ENCODE measurements around the gene DCLK1. TPM values are rescaled to one million over a fixed set of nuclear protein-coding genes. Genes with fewer than 3 reads are reported as not detected.
"Not testable (repeated sequence)": the region's sequence is repeated elsewhere in the genome, so short reads cannot be mapped to it uniquely, and the experiment has no call there.

The DCLK1 gene
- total RNA-seq, 1 donor from 2014 or later = 210 TPM

GRCh38 chr13:36088463-36088862 lies 42.7 kb downstream of the DCLK1 start:
- no peak for DNase-seq (ENCODE audit: low read depth)

GRCh38 chr13:36088001-36088400 lies 43.2 kb downstream of the DCLK1 start:
- no peak for DNase-seq (ENCODE audit: low read depth)

- no peak for DNase-seq (ENCODE audit: low read depth)
These were observed 45.1 kb downstream of the DCLK1 start for GRCh38 chr13:36086117-36086516.

- DNase-seq (ENCODE audit: low read depth) = peak; percentile 83
These were observed 47.1 kb downstream of the DCLK1 start for GRCh38 chr13:36084131-36084530.

- peak; percentile 78 for DNase-seq (ENCODE audit: low read depth)
These were observed 48.4 kb downstream of the DCLK1 start for GRCh38 chr13:36082806-36083205.

- DNase-seq (ENCODE audit: low read depth) = peak; percentile 71
These were observed 48.8 kb downstream of the DCLK1 start for GRCh38 chr13:36082396-36082795.

GRCh38 chr13:36076211-36076610 lies 55.0 kb downstream of the DCLK1 start:
- no peak for DNase-seq (ENCODE audit: low read depth)

- peak; percentile 34 for DNase-seq (ENCODE audit: low read depth)
These were observed 56.5 kb downstream of the DCLK1 start for GRCh38 chr13:36074659-36075058.

GRCh38 chr13:36072152-36072935 lies 58.8 kb downstream of the DCLK1 start:
- DNase-seq (ENCODE audit: low read depth) = no peak

- DNase-seq (ENCODE audit: low read depth) = not testable (repeated sequence)
These were observed 60.5 kb downstream of the DCLK1 start for GRCh38 chr13:36070504-36071192.

GRCh38 chr13:36069881-36070366 lies 61.3 kb downstream of the DCLK1 start:
- no peak for DNase-seq (ENCODE audit: low read depth)

- no peak for DNase-seq (ENCODE audit: low read depth)
These were observed 62.2 kb downstream of the DCLK1 start for GRCh38 chr13:36068991-36069390.

- DNase-seq (ENCODE audit: low read depth) = no peak
These were observed 62.6 kb downstream of the DCLK1 start for GRCh38 chr13:36068566-36068965.

- no peak for DNase-seq (ENCODE audit: low read depth)
These were observed 63.3 kb downstream of the DCLK1 start for GRCh38 chr13:36067746-36068381.

- DNase-seq (ENCODE audit: low read depth) = no peak
These were observed 68.9 kb downstream of the DCLK1 start for GRCh38 chr13:36062249-36062648.

GRCh38 chr13:36061621-36062020 lies 69.6 kb downstream of the DCLK1 start:
- DNase-seq (ENCODE audit: low read depth) = no peak

GRCh38 chr13:36061054-36061453 lies 70.1 kb downstream of the DCLK1 start:
- no peak for DNase-seq (ENCODE audit: low read depth)

GRCh38 chr13:36059321-36059720 lies 71.9 kb downstream of the DCLK1 start:
- DNase-seq (ENCODE audit: low read depth) = peak; percentile 32

- DNase-seq (ENCODE audit: low read depth) = no peak
These were observed 73.1 kb downstream of the DCLK1 start for GRCh38 chr13:36058116-36058515.

GRCh38 chr13:36057547-36057946 lies 73.6 kb downstream of the DCLK1 start:
- no peak for DNase-seq (ENCODE audit: low read depth)

GRCh38 chr13:36057041-36057440 lies 74.1 kb downstream of the DCLK1 start:
- DNase-seq (ENCODE audit: low read depth) = peak; percentile 39

GRCh38 chr13:36055366-36055765 lies 75.8 kb downstream of the DCLK1 start:
- no peak for DNase-seq (ENCODE audit: low read depth)
